Prostate gland (tissue), 2 donors: ENCODE results near the gene FAM222B. TPM values are rescaled to one million over a fixed set of nuclear protein-coding genes. Genes with fewer than 3 reads are reported as not detected.

Source experiments
- DNase-seq: peaks from one replicate; pipeline ENCODE4 v3.0.0-alpha.2; 2019; ENCODE audit warnings: low spot score
- H3K27ac ChIP-seq, 2 donors: fragments of 200-600 bp; sonication (generic); 2 replicates each; pipeline ENCODE4 v1.5.1; 2017 to 2019
- H3K27me3 ChIP-seq: fragments of 200-600 bp; sonication (generic); replicated peaks from 2 replicates; pipeline ENCODE4 v1.5.1; 2019; ENCODE audit not compliant: insufficient read depth
- H3K36me3 ChIP-seq, 2 donors: fragments of 200-600 bp; sonication (generic); 1 replicate in 1 of 2; 2 replicates in 1 of 2; pipeline versions ENCODE4 v1.5.1 to v1.8.1; 2017 to 2019
- H3K4me1 ChIP-seq: fragments of 200-600 bp; sonication (generic); replicated peaks from 2 replicates; pipeline ENCODE4 v1.5.1; 2019
- H3K4me3 ChIP-seq, 2 donors: fragments of 200-600 bp; sonication (generic); 2 replicates each; pipeline ENCODE4 v1.5.1; 2017 to 2019
- H3K9me3 ChIP-seq: fragments of 200-600 bp; sonication (generic); 2 replicates; pipeline ENCODE4 v1.5.1; 2017
- CTCF ChIP-seq, 4 experiments: fragments of 200-600 bp in 2 of 4; fragments of 450-650 bp in 2 of 4; sonication (generic) in 2 of 4; IDR thresholded peaks; 1 replicate in 3 of 4; 2 replicates in 1 of 4; pipeline ENCODE4 v1.5.1; 2016 to 2019; ENCODE audit warnings: antibody characterized with exemption in 4 of 4, mild to moderate bottlenecking in 2 of 4, moderate library complexity in 2 of 4
- POLR2A ChIP-seq: fragments of 450-650 bp; IDR thresholded peaks from one replicate; pipeline ENCODE4 v1.6.1; 2016; ENCODE audit warnings: antibody characterized with exemption, mild to moderate bottlenecking
- POLR2AphosphoS5 ChIP-seq: sonication (generic); formaldehyde crosslinking; IDR thresholded peaks from one replicate; pipeline ENCODE4 v1.6.1; 2017; ENCODE audit warnings: antibody characterized with exemption
- WGBS: methylation state at CpG from one replicate; pipeline ENCODE4 v1.1.5; 2018; 5-methylcytosine and 5-hydroxymethylcytosine counted together
- intact Hi-C: fragments of 100-400 bp; cut with DNase I; formaldehyde crosslinking; loops from one replicate; pipeline ENCODE4 v1.14.2; 2022
- total RNA-seq, 2 donors: library from RNA; depleted of rRNA; stranded (reverse); fragments of >200 nt; gene quantifications; one replicate each; pipeline ENCODE4 v1.1.0, GENCODE V29; 2016

The FAM222B gene
- total RNA-seq, 2 donors from 2014 or later: 14.9 to 48.9 TPM

- Histone ChIP-seq H3K4me1 (no peaks in the 10 kb centered on the region), H3K27ac (no peak overlapping the region), H3K9me3 (no peaks in the 10 kb centered on the region), H3K27me3 (no peaks in the 10 kb centered on the region), H3K36me3 (peaks cover 3 to 5% of the 10 kb centered on the region in 2 donors), H3K4me3 (no peak overlapping the region)
- no peak for TF ChIP-seq CTCF (IDR thresholded peaks at IDR 0.05)
- TF ChIP-seq POLR2AphosphoS5: no peak
- no peak for TF ChIP-seq POLR2A
- intact Hi-C loops: no loop called here
- 88% methylated on average over 1 of the region's 1 CpG for WGBS
- no peak for DNase-seq
Measured at GRCh38 chr17:28863953-28864352, 21.4 kb upstream of the FAM222B start.

- 89% methylated on average over 3 of the region's 3 CpGs for WGBS
- no peak for TF ChIP-seq POLR2A
- no peak for TF ChIP-seq CTCF (IDR thresholded peaks at IDR 0.05)
Measured at GRCh38 chr17:28862561-28862960, 20.0 kb upstream of the FAM222B start.

GRCh38 chr17:28861393-28862203 lies 19.0 kb upstream of the FAM222B start:
- intact Hi-C loops: no loop called here
- Histone ChIP-seq H3K27me3 (no peaks in the 10 kb centered on the region), H3K27ac (no peak overlapping the region), H3K36me3 (peaks cover 3 to 11% of the 10 kb centered on the region in 2 donors), H3K9me3 (no peaks in the 10 kb centered on the region), H3K4me1 (no peaks in the 10 kb centered on the region), H3K4me3 (no peak overlapping the region)
- WGBS: 68% methylated on average over 8 of the region's 8 CpGs
- TF ChIP-seq CTCF (IDR thresholded peaks at IDR 0.05): no peak
- TF ChIP-seq POLR2AphosphoS5: no peak
- no peak for TF ChIP-seq POLR2A
- DNase-seq: no peak

More at GRCh38 chr17:28862561-28862960, 20.0 kb upstream of the FAM222B start:
- H3K27ac ChIP-seq: no peak overlapping the region
- intact Hi-C loops: no loop called here
- H3K36me3 ChIP-seq: peaks cover 3 to 11% of the 10 kb centered on the region in 2 donors
- no peaks in the 10 kb centered on the region for H3K9me3 ChIP-seq
- no peaks in the 10 kb centered on the region for H3K4me1 ChIP-seq
- H3K4me3 ChIP-seq: no peak overlapping the region
- no peaks in the 10 kb centered on the region for H3K27me3 ChIP-seq
- no peak for DNase-seq

GRCh38 chr17:28860363-28860808 lies 17.8 kb upstream of the FAM222B start:
- H3K27me3 ChIP-seq: no peaks in the 10 kb centered on the region
- no peak overlapping the region for H3K4me3 ChIP-seq
- H3K36me3 ChIP-seq: peaks cover 3 to 11% of the 10 kb centered on the region in 2 donors
- H3K27ac ChIP-seq: no peak overlapping the region
- DNase-seq: no peak
- peaks cover 3% of the 10 kb centered on the region for H3K4me1 ChIP-seq
- intact Hi-C loops: no loop called here
- H3K9me3 ChIP-seq: no peaks in the 10 kb centered on the region
- no peak for TF ChIP-seq POLR2AphosphoS5
- TF ChIP-seq CTCF (IDR thresholded peaks at IDR 0.05): no peak
- no peak for TF ChIP-seq POLR2A
- 100% methylated on average over 4 of the region's 4 CpGs for WGBS
